ENCODE results near the gene ARHGAP8. TPM values are rescaled to one million over a fixed set of nuclear protein-coding genes. Genes with fewer than 3 reads are reported as not detected.

Gene ARHGAP8
- total and polyA plus RNA-seq, 2 donors (not counting 3 experiments of a cell fraction or from before 2014, with no cell fraction given) = not detected

DNA sequence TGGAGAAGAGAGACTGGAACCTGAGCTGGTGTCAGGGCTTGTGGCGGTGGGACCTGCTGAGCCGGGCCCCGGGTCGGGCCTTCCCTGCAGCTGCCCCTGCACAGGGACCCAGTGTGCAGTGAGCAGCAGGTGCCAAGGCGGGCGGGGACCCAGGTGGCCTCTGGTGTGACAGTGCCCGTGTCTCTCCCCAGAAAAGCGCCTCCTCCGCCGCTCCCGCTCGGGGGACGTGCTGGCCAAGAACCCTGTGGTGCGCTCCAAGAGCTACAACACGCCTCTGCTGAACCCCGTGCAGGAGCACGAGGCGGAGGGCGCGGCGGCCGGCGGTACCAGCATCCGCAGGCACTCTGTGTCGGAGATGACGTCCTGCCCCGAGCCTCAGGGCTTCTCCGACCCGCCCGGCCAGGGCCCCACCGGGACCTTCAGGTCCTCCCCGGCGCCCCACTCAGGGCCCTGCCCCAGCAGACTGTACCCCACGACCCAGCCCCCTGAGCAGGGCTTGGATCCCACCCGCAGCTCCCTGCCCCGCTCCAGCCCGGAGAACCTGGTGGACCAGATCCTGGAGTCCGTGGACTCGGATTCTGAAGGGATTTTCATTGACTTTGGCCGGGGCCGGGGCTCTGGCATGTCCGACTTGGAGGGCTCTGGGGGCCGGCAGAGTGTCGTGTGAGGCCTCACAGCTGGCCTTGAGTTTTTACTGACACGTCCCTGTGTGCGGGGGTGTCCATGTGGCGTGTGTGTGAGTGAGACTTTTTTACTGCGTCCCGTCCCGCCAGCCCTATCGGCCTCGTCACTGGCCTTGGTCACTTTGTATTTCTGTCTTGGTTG, 15.6 kb upstream of the ARHGAP8 start:
- dilution Hi-C loops (cut with MboI; ENCODE audit: extremely low pct_ligation_motif_present, low sequenced_read_pairs) (no loop called here), intact Hi-C loops (cut with micrococcal nuclease) (loop anchor here (1.0 kb wide), 1 partner anchor 39 kb away; no protein-coding TSS in a partner anchor)
- Histone ChIP-seq H3K27ac (ENCODE audit: insufficient read depth, low read depth, low read length) (no peak overlapping the region), H3K9me3 (replicated peaks; ENCODE audit: control insufficient read depth, insufficient read depth, low read length) (no peaks in the 10 kb centered on the region), H3K4me2 (ENCODE audit: insufficient read depth, low read length) (no peak overlapping the region), H3K4me3 (replicated peaks in 1 of 3; ENCODE audit: insufficient read depth in 1 of 3, low read depth in 1 of 3, low read length in 3 of 3) (no peak overlapping the region), H3K79me2 (ENCODE audit: control insufficient read depth, insufficient read depth, low read length) (no peaks in the 10 kb centered on the region), H2AFZ (ENCODE audit: low read depth, low read length) (no peak overlapping the region), H3K4me1 (ENCODE audit: control insufficient read depth, extremely low read depth, insufficient read depth, low read length) (no peaks in the 10 kb centered on the region), H3K27me3 (ENCODE audit: control insufficient read depth in 2 of 2, insufficient read depth in 2 of 2, low read length in 2 of 2) (no peaks in the 10 kb centered on the region), H3K9ac (replicated peaks; ENCODE audit: extremely low read depth, insufficient read depth, low read length) (no peak overlapping the region), H4K20me1 (replicated peaks; ENCODE audit: control insufficient read depth, extremely low read depth, insufficient read depth, low read length) (no peaks in the 10 kb centered on the region), H3K36me3 (ENCODE audit: control insufficient read depth in 2 of 2, extremely low read depth in 1 of 2, insufficient read depth in 2 of 2, low read length in 2 of 2) (no peaks in the 10 kb centered on the region), H3K9me1 (replicated peaks; ENCODE audit: control insufficient read depth, extremely low read depth, insufficient read depth, low read length) (no peaks in the 10 kb centered on the region)
- no peak for FAIRE-seq
- ChIA-PET CTCF (interaction anchor here (0.5 to 4.3 kb wide), 2 partner anchors 40 to 580 kb away, joined by 4 to 41 read pairs; no protein-coding TSS in a partner anchor), POLR2A (no interaction called here)
- BruUV-seq (replicated peaks) = no TSS peak
- TF ChIP-seq JUN (IDR thresholded peaks at IDR 0.05; ENCODE audit: borderline replicate concordance, insufficient read depth, insufficient read length, low read depth) = no peak
- no peak for TF ChIP-seq GATA2 (IDR thresholded peaks at IDR 0.05; ENCODE audit: insufficient read depth, insufficient read length, low read depth, low read length)
- no peak for TF ChIP-seq POLR2AphosphoS5 (IDR thresholded peaks at IDR 0.05; ENCODE audit: insufficient read depth, low read depth, low read length)
- TF ChIP-seq POLR2A (IDR thresholded peaks at IDR 0.05; ENCODE audit: low read depth, low read length) = no peak
- no peak for TF ChIP-seq EZH2 (IDR thresholded peaks at IDR 0.05; ENCODE audit: borderline replicate concordance, low read depth, low read length, severe bottlenecking)
- TF ChIP-seq FOS (IDR thresholded peaks at IDR 0.05; ENCODE audit: borderline replicate concordance, insufficient read depth, low read length) = no peak
- TF ChIP-seq, protein P1, sequence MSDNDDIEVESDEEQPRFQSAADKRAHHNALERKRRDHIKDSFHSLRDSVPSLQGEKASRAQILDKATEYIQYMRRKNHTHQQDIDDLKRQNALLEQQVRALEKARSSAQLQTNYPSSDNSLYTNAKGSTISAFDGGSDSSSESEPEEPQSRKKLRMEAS (IDR thresholded peaks at IDR 0.05; ENCODE audit: insufficient read depth, insufficient read length) = no peak
- TF ChIP-seq, protein P2, sequence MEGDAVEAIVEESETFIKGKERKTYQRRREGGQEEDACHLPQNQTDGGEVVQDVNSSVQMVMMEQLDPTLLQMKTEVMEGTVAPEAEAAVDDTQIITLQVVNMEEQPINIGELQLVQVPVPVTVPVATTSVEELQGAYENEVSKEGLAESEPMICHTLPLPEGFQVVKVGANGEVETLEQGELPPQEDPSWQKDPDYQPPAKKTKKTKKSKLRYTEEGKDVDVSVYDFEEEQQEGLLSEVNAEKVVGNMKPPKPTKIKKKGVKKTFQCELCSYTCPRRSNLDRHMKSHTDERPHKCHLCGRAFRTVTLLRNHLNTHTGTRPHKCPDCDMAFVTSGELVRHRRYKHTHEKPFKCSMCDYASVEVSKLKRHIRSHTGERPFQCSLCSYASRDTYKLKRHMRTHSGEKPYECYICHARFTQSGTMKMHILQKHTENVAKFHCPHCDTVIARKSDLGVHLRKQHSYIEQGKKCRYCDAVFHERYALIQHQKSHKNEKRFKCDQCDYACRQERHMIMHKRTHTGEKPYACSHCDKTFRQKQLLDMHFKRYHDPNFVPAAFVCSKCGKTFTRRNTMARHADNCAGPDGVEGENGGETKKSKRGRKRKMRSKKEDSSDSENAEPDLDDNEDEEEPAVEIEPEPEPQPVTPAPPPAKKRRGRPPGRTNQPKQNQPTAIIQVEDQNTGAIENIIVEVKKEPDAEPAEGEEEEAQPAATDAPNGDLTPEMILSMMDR (IDR thresholded peaks at IDR 0.05; ENCODE audit: extremely low read depth in 1 of 2, insufficient read depth in 1 of 2, low read depth in 1 of 2, low read length in 2 of 2) = no peak
- TF ChIP-seq MYC (IDR thresholded peaks at IDR 0.05; ENCODE audit: low read depth, low read length) = no peak
- no peak for DNase-seq (ENCODE audit: low read depth, low spot score)
